HCT116 (cell line): ENCODE data around the gene NUTM2G. TPM values are rescaled to one million over a fixed set of nuclear protein-coding genes. Genes with fewer than 3 reads are reported as not detected.

Experiments
- ATAC-seq: fragments of 200-7000 bp; cut with Tn5 transposase; 2 replicates; pipeline ENCODE4 v1.9.1; 2020; ENCODE audit warnings: mild to moderate bottlenecking, moderate library complexity
- BruUV-seq: library from RNA; stranded (reverse); fragments of 400-500 nt; replicated peaks from 2 replicates; lab custom pipeline; 2021; lab: Mats Ljungman, UMichigan
- CTCF ChIA-PET: fragments of 300-600 bp; sonication (Branson Sonifier 250); formaldehyde crosslinking; loops from one replicate; lab custom pipeline; 2021; ENCODE audit warnings: antibody characterized with exemption; lab: Charles Lee
- POLR2A ChIA-PET: fragments of 300-600, 350-600 bp; sonication (Branson Sonifier 250); formaldehyde crosslinking; loops from one replicate; lab custom pipeline; 2021; ENCODE audit warnings: antibody characterized with exemption; lab: Charles Lee
- RAD21 ChIA-PET, 2 experiments: fragments of 300-600 bp; sonication (Branson Sonifier 250); formaldehyde crosslinking; loops; one replicate each; lab custom pipeline; 2023; ENCODE audit warnings: low total read pairs in 2 of 2; ENCODE audit not compliant: uncharacterized antibody in 2 of 2, unreplicated experiment in 2 of 2, low non-redundant PET in 1 of 2; lab: Charles Lee
- DNase-seq: peaks from one replicate; pipeline ENCODE4 v3.0.0-alpha.2; 2010; ENCODE audit warnings: low read depth, low spot score
- H2AFZ ChIP-seq: fragments of 200-600 bp; shearing (Covaris generic), sonication (generic); 2 replicates; pipeline ENCODE4 v1.6.1; 2017; ENCODE audit warnings: low read depth, mixed run types, mixed read lengths, antibody characterized with exemption, low read length; ENCODE audit not compliant: poor library complexity, severe bottlenecking
- H3K27ac ChIP-seq: 2 replicates; pipeline ENCODE4 v1.5.1; 2012; ENCODE audit warnings: low read depth, low read length
- H3K27me3 ChIP-seq: fragments of 200-600 bp; sonication (generic); 2 replicates; pipeline ENCODE4 v1.6.1; 2016; ENCODE audit warnings: mixed run types, low read length, mixed read lengths; ENCODE audit not compliant: insufficient read depth
- H3K36me3 ChIP-seq, 2 experiments: fragments of 200-500 bp in 1 of 2; fragments of 200-600 bp in 1 of 2; sonication (Bioruptor generic) in 1 of 2; sonication (generic) in 1 of 2; 2 replicates each; pipeline versions ENCODE4 v1.5.1 to v1.6.1; 2014 to 2016; ENCODE audit warnings: low read length in 2 of 2, inconsistent platforms in 1 of 2, mixed read lengths in 1 of 2, mixed run types in 1 of 2; ENCODE audit not compliant: insufficient read depth in 2 of 2, control insufficient read depth in 1 of 2
- H3K4me1 ChIP-seq, 2 experiments: fragments of 200-600 bp in 1 of 2; sonication (generic) in 1 of 2; 2 replicates each; pipeline versions ENCODE4 v1.5.1 to v1.6.1; 2012 to 2017; ENCODE audit warnings: low read length in 2 of 2, inconsistent platforms in 1 of 2, mild to moderate bottlenecking in 1 of 2, mixed read lengths in 1 of 2, mixed run types in 1 of 2, moderate library complexity in 1 of 2; ENCODE audit not compliant: insufficient read depth in 2 of 2, control insufficient read depth in 1 of 2
- H3K4me2 ChIP-seq: fragments of 200-600 bp; sonication (generic); 2 replicates; pipeline ENCODE4 v1.6.1; 2017; ENCODE audit warnings: mixed run types, low read length, mixed read lengths
- H3K4me3 ChIP-seq, 2 experiments: fragments of 200-600 bp in 1 of 2; sonication (generic) in 1 of 2; replicated peaks in 1 of 2; 2 replicates each; pipeline ENCODE4 v1.5.1; 2011 to 2016; ENCODE audit warnings: low read length in 2 of 2, control low read depth in 1 of 2, low read depth in 1 of 2, mild to moderate bottlenecking in 1 of 2, mixed read lengths in 1 of 2, mixed run types in 1 of 2
- H3K79me2 ChIP-seq: fragments of 200-600 bp; sonication (generic); 2 replicates; pipeline ENCODE4 v1.6.1; 2017; ENCODE audit warnings: mild to moderate bottlenecking, mixed run types, low read length, moderate library complexity, mixed read lengths; ENCODE audit not compliant: insufficient read depth
- H3K9ac ChIP-seq: fragments of 200-600 bp; sonication (generic); 2 replicates; pipeline ENCODE4 v1.6.1; 2016; ENCODE audit warnings: low read length, mixed read lengths
- H3K9me2 ChIP-seq: fragments of 200-600 bp; sonication (generic), shearing (Covaris generic); 2 replicates; pipeline ENCODE4 v1.6.1; 2017; ENCODE audit warnings: mixed run types, mild to moderate bottlenecking, moderate library complexity; ENCODE audit not compliant: insufficient read depth
- H3K9me3 ChIP-seq, 2 experiments: fragments of 200-500 bp in 1 of 2; fragments of 200-600 bp in 1 of 2; sonication (Bioruptor generic) in 1 of 2; sonication (generic) in 1 of 2; 2 replicates each; pipeline ENCODE4 v1.6.1; 2014 to 2017; ENCODE audit warnings: low read length in 2 of 2, mixed read lengths in 2 of 2, inconsistent platforms in 1 of 2, low read depth in 1 of 2, mild to moderate bottlenecking in 1 of 2, mixed run types in 1 of 2, moderate library complexity in 1 of 2; ENCODE audit not compliant: control insufficient read depth in 1 of 2, insufficient read depth in 1 of 2
- H4K20me1 ChIP-seq: fragments of 200-600 bp; sonication (generic), shearing (Covaris generic); 2 replicates; pipeline ENCODE4 v1.6.1; 2017; ENCODE audit warnings: mixed run types, mild to moderate bottlenecking, moderate library complexity; ENCODE audit not compliant: insufficient read depth
- CBX3 ChIP-seq: IDR thresholded peaks from 2 replicates; pipeline ENCODE4 v1.6.1; 2012; ENCODE audit warnings: low read depth
- CTCF ChIP-seq, 3 experiments: fragments of 200-600 bp in 1 of 3; sonication (generic) in 1 of 3; IDR thresholded peaks in 2 of 3; conservative IDR thresholded peaks in 1 of 3; 2 replicates each; pipeline ENCODE4 v1.5.1; 2012 to 2017; ENCODE audit warnings: low read depth in 2 of 3, low read length in 2 of 3, antibody characterized with exemption in 1 of 3, borderline replicate concordance in 1 of 3, control low read depth in 1 of 3, mild to moderate bottlenecking in 1 of 3, mixed read lengths in 1 of 3, mixed run types in 1 of 3, moderate library complexity in 1 of 3; ENCODE audit not compliant: insufficient read depth in 1 of 3
- EGR1 ChIP-seq: IDR thresholded peaks from 2 replicates; pipeline ENCODE4 v1.6.1; 2012; ENCODE audit warnings: low read depth
- ELF1 ChIP-seq: IDR thresholded peaks from 2 replicates; pipeline ENCODE4 v1.6.1; 2012; ENCODE audit warnings: low read depth, borderline replicate concordance
- EZH2 ChIP-seq: fragments of 200-600 bp; sonication (generic); IDR thresholded peaks from 2 replicates; pipeline ENCODE4 v1.6.1; 2017; ENCODE audit warnings: antibody characterized with exemption, mixed run types
- FOSL1 ChIP-seq: IDR thresholded peaks from 2 replicates; pipeline ENCODE4 v1.6.1; 2012; ENCODE audit warnings: low read depth
- JUND ChIP-seq: IDR thresholded peaks from 2 replicates; pipeline ENCODE4 v1.6.1; 2012
- MAX ChIP-seq: IDR thresholded peaks from 2 replicates; pipeline ENCODE4 v1.6.1; 2012
- POLR2A ChIP-seq: IDR thresholded peaks from 2 replicates; pipeline ENCODE4 v1.7.0; 2011; ENCODE audit warnings: borderline replicate concordance; ENCODE audit not compliant: insufficient read depth, insufficient read length; ENCODE audit errors: extremely low read depth
- POLR2AphosphoS5 ChIP-seq: IDR thresholded peaks from 2 replicates; pipeline ENCODE4 v1.6.1; 2011; ENCODE audit warnings: mild to moderate bottlenecking, low read depth, low read length, moderate library complexity
- RAD21 ChIP-seq: IDR thresholded peaks from 2 replicates; pipeline ENCODE4 v1.6.1; 2012; ENCODE audit warnings: low read depth, mild to moderate bottlenecking
- REST ChIP-seq: IDR thresholded peaks from 2 replicates; pipeline ENCODE4 v1.6.1; 2012; ENCODE audit warnings: low read depth
- SIN3A ChIP-seq: IDR thresholded peaks from 2 replicates; pipeline ENCODE4 v1.6.1; 2012; ENCODE audit warnings: low read depth
- SP1 ChIP-seq: IDR thresholded peaks from 2 replicates; pipeline ENCODE4 v1.6.1; 2012; ENCODE audit warnings: low read depth
- SRF ChIP-seq: IDR thresholded peaks from 2 replicates; pipeline ENCODE4 v1.6.1; 2012; ENCODE audit warnings: low read depth
- TCF7L2 ChIP-seq: IDR thresholded peaks from 2 replicates; pipeline ENCODE4 v1.7.0; 2011; ENCODE audit warnings: borderline replicate concordance, inconsistent platforms; ENCODE audit not compliant: insufficient read depth, insufficient read length; ENCODE audit errors: extremely low read depth
- YY1 ChIP-seq: IDR thresholded peaks from 2 replicates; pipeline ENCODE4 v1.6.1; 2011; ENCODE audit warnings: low read length, low read depth, moderate library complexity, mild to moderate bottlenecking; ENCODE audit not compliant: insufficient replicate concordance; ENCODE audit errors: extremely low read depth
- ZBTB33 ChIP-seq: IDR thresholded peaks from 2 replicates; pipeline ENCODE4 v1.6.1; 2011; ENCODE audit warnings: mild to moderate bottlenecking, low read length, moderate library complexity; ENCODE audit not compliant: insufficient replicate concordance; ENCODE audit errors: extremely low read depth
- ZFX ChIP-seq: fragments of 450-650 bp; IDR thresholded peaks from 2 replicates; pipeline ENCODE4 v1.6.1; 2017
- intact Hi-C: fragments of 100-400 bp; cut with micrococcal nuclease; formaldehyde crosslinking; loops from 2 replicates; pipeline ENCODE4 v1.10.0; 2022
- total RNA-seq: library from RNA; stranded (reverse); gene quantifications from one replicate; pipeline ENCODE4 v1.2.1, GENCODE V29; 2021; ENCODE audit not compliant: unreplicated experiment
- TF ChIP-seq, protein P1 (sequence below): IDR thresholded peaks from 2 replicates; pipeline ENCODE4 v1.6.1; 2012

NUTM2G gene
- total RNA-seq, 1 experiment from 2014 or later: not detected

- H2AFZ ChIP-seq: no peak overlapping the region
- no peaks in the 10 kb centered on the region for H4K20me1 ChIP-seq
- ChIA-PET CTCF (interaction anchor here (1.0 to 1.6 kb wide), 2 partner anchors 9 to 27 kb away, joined by 4 to 11 read pairs; no protein-coding TSS in a partner anchor), POLR2A (interaction anchor here (1.9 kb wide), 1 partner anchor 9 kb away, joined by 6 read pairs; no protein-coding TSS in a partner anchor), RAD21 (interaction anchor here in 1 of 2 experiments (0.6 kb wide), 1 partner anchor 9 kb away, joined by 3 read pairs; no protein-coding TSS in a partner anchor)
- H3K27me3 ChIP-seq: no peaks in the 10 kb centered on the region
- no peaks in the 10 kb centered on the region for H3K9me3 ChIP-seq
- H3K4me3 ChIP-seq: peak overlapping the region in 1 of 2 experiments; percentile 39; a peak in 2 of 4 replicates
- DNase-seq: peak; percentile 92
- ATAC-seq: peak; percentile 100
- H3K4me2 ChIP-seq: peak overlapping the region; percentile 71
- no TSS peak for BruUV-seq
- H3K9ac ChIP-seq: peak overlapping the region; percentile 23
- H3K27ac ChIP-seq: peak overlapping the region; percentile 35; the same call in 1 of the 2 replicates
- no peaks in the 10 kb centered on the region for H3K79me2 ChIP-seq
- H3K4me1 ChIP-seq: peaks cover 14 to 25% of the 10 kb centered on the region in 2 experiments
- no peaks in the 10 kb centered on the region for H3K36me3 ChIP-seq
- intact Hi-C loops: loop anchor here (10.0 kb wide), 1 partner anchor 160 kb away; no protein-coding TSS in a partner anchor
- no peaks in the 10 kb centered on the region for H3K9me2 ChIP-seq
- TF ChIP-seq REST (no peak), POLR2AphosphoS5 (peak; percentile 49), ZFX (no peak), SRF (peak; percentile 62; the same call in 1 of the 2 replicates), POLR2A (no peak), CBX3 (peak; percentile 94), SP1 (peak; percentile 94), SIN3A (no peak), FOSL1 (peak; percentile 96), ZBTB33 (no peak), EZH2 (no peak), EGR1 (peak; percentile 46; the same call in 1 of the 2 replicates), YY1 (peak; percentile 70), RAD21 (peak; percentile 0), TCF7L2 (no peak), ELF1 (no peak; the same call in 1 of the 2 replicates), MAX (peak; percentile 70), CTCF (IDR thresholded peaks at IDR 0.05 in 2 of 3, conservative IDR thresholded peaks at IDR 0.05 in 1 of 3; ENCODE audit: borderline replicate concordance in 1 of 3, insufficient read depth in 1 of 3, low read depth in 2 of 3, low read length in 2 of 3) (no peak), JUND (peak; percentile 95)
- TF ChIP-seq, protein P1, sequence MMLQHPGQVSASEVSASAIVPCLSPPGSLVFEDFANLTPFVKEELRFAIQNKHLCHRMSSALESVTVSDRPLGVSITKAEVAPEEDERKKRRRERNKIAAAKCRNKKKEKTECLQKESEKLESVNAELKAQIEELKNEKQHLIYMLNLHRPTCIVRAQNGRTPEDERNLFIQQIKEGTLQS: no peak
Measured at GRCh38 chr9:96884443-96884842, 44.2 kb upstream of the NUTM2G start.
